Measurements from ENCODE around the gene TLCD4.
"Not testable (repeated sequence)": the region's sequence is repeated elsewhere in the genome, so short reads cannot be mapped to it uniquely, and the experiment has no call there.

Gene TLCD4

GRCh38 chr1:95089650-95090287 lies 27.4 kb upstream of the TLCD4 start:
- DNase-seq (ENCODE audit: extremely low read depth, insufficient read length): no peak
- Histone ChIP-seq H3K27me3 (replicated peaks; ENCODE audit: control insufficient read depth, insufficient read depth, low read length) (no peaks in the 10 kb centered on the region), H3K4me3 (replicated peaks; ENCODE audit: low read depth, low read length) (no peak overlapping the region), H3K36me3 (ENCODE audit: control insufficient read depth, insufficient read depth, low read length) (no peaks in the 10 kb centered on the region)
- TF ChIP-seq CTCF (IDR thresholded peaks at IDR 0.05; ENCODE audit: insufficient read depth, low read length, poor library complexity, severe bottlenecking): no peak

- H3K27me3 ChIP-seq (replicated peaks; ENCODE audit: control insufficient read depth, insufficient read depth, low read length); H3K36me3 ChIP-seq (ENCODE audit: control insufficient read depth, insufficient read depth, low read length); DNase-seq (ENCODE audit: extremely low read depth, insufficient read length); H3K4me3 ChIP-seq (replicated peaks; ENCODE audit: low read depth, low read length): not testable (repeated sequence)
Observed at GRCh38 chr1:95091290-95091689, 25.9 kb upstream of the TLCD4 start.

- H3K27me3 ChIP-seq (replicated peaks; ENCODE audit: control insufficient read depth, insufficient read depth, low read length); H3K36me3 ChIP-seq (ENCODE audit: control insufficient read depth, insufficient read depth, low read length); H3K4me3 ChIP-seq (replicated peaks; ENCODE audit: low read depth, low read length); DNase-seq (ENCODE audit: extremely low read depth, insufficient read length): not testable (repeated sequence)
Observed at GRCh38 chr1:95092891-95093290, 24.3 kb upstream of the TLCD4 start.

GRCh38 chr1:95093296-95093695 lies 23.9 kb upstream of the TLCD4 start:
- DNase-seq (ENCODE audit: extremely low read depth, insufficient read length): no peak
- H3K4me3 ChIP-seq (replicated peaks; ENCODE audit: low read depth, low read length): no peak overlapping the region
- no peaks in the 10 kb centered on the region for H3K27me3 ChIP-seq (replicated peaks; ENCODE audit: control insufficient read depth, insufficient read depth, low read length)
- no peaks in the 10 kb centered on the region for H3K36me3 ChIP-seq (ENCODE audit: control insufficient read depth, insufficient read depth, low read length)
- TF ChIP-seq CTCF (IDR thresholded peaks at IDR 0.05; ENCODE audit: insufficient read depth, low read length, poor library complexity, severe bottlenecking): no peak

- Histone ChIP-seq H3K36me3 (ENCODE audit: control insufficient read depth, insufficient read depth, low read length) (no peaks in the 10 kb centered on the region), H3K27me3 (replicated peaks; ENCODE audit: control insufficient read depth, insufficient read depth, low read length) (no peaks in the 10 kb centered on the region), H3K4me3 (replicated peaks; ENCODE audit: low read depth, low read length) (no peak overlapping the region)
- DNase-seq (ENCODE audit: extremely low read depth, insufficient read length): no peak
- TF ChIP-seq CTCF (IDR thresholded peaks at IDR 0.05; ENCODE audit: insufficient read depth, low read length, poor library complexity, severe bottlenecking): no peak
Observed at GRCh38 chr1:95094923-95095322, 22.2 kb upstream of the TLCD4 start.

- peak; percentile 49 for DNase-seq (ENCODE audit: extremely low read depth, insufficient read length)
Observed at GRCh38 chr1:95095833-95096217, 21.3 kb upstream of the TLCD4 start.

More at GRCh38 chr1:95095833-95096217, 21.3 kb upstream of the TLCD4 start:
- H3K27me3 ChIP-seq (replicated peaks; ENCODE audit: control insufficient read depth, insufficient read depth, low read length): no peaks in the 10 kb centered on the region
- no peak for TF ChIP-seq CTCF (IDR thresholded peaks at IDR 0.05; ENCODE audit: insufficient read depth, low read length, poor library complexity, severe bottlenecking)
- H3K4me3 ChIP-seq (replicated peaks; ENCODE audit: low read depth, low read length): no peak overlapping the region
- H3K36me3 ChIP-seq (ENCODE audit: control insufficient read depth, insufficient read depth, low read length): no peaks in the 10 kb centered on the region

Measured in GM06990 (cell line).